NK-92 treated with Interleukin-12 subunit alpha and Interleukin-12 subunit beta, amount 100 ng/mL, for 24 hours (cell line): ENCODE results near the gene LIM2.

Experiments used
- DNase-seq: peaks from one replicate; lab custom pipeline; 2025; lab: John Stamatoyannopoulos, UW

LIM2 gene

GRCh38 chr19:51365211-51365964 lies 22.4 kb downstream of the LIM2 start:
- peak; percentile 36 for DNase-seq

GRCh38 chr19:51364200-51365106 lies 23.3 kb downstream of the LIM2 start:
- DNase-seq = no peak

GRCh38 chr19:51361239-51361638 lies 26.5 kb downstream of the LIM2 start:
- DNase-seq = no peak

GRCh38 chr19:51359294-51359693 lies 28.5 kb downstream of the LIM2 start:
- DNase-seq = no peak

GRCh38 chr19:51357952-51358351 lies 29.8 kb downstream of the LIM2 start:
- DNase-seq = no peak

- no peak for DNase-seq
These were observed 31.5 kb downstream of the LIM2 start for GRCh38 chr19:51356159-51356801.

GRCh38 chr19:51354742-51355148 lies 33.0 kb downstream of the LIM2 start:
- no peak for DNase-seq

- no peak for DNase-seq
These were observed 33.6 kb downstream of the LIM2 start for GRCh38 chr19:51354103-51354741.

- DNase-seq = no peak
These were observed 34.9 kb downstream of the LIM2 start for GRCh38 chr19:51352783-51353360.

GRCh38 chr19:51351266-51351990 lies 36.3 kb downstream of the LIM2 start:
- no peak for DNase-seq

GRCh38 chr19:51347209-51347928 lies 40.4 kb downstream of the LIM2 start:
- DNase-seq = no peak

GRCh38 chr19:51346742-51347141 lies 41.0 kb downstream of the LIM2 start:
- DNase-seq = no peak

- no peak for DNase-seq
These were observed 42.6 kb downstream of the LIM2 start for GRCh38 chr19:51345076-51345620.

- no peak for DNase-seq
These were observed 44.9 kb downstream of the LIM2 start for GRCh38 chr19:51342631-51343569.

- no peak for DNase-seq
These were observed 45.7 kb downstream of the LIM2 start, which contains the start of gene VSIG10L for GRCh38 chr19:51341976-51342580. TSS of gene VSIG10L (minus strand) at chr19:51342139. CDS start at chr19:51342124, 15 bp downstream.

GRCh38 chr19:51341066-51341465 lies 46.7 kb downstream of the LIM2 start:
- DNase-seq = no peak

GRCh38 chr19:51339687-51340656 lies 47.8 kb downstream of the LIM2 start:
- peak; percentile 53 for DNase-seq
